ENCODE measurements around the gene SLC27A5. TPM values are rescaled to one million over a fixed set of nuclear protein-coding genes. Genes with fewer than 3 reads are reported as not detected.
A peak's percentile ranks its signal among the peaks of the same experiment; 100 is the strongest.
"Not testable (repeated sequence)": the region's sequence is repeated elsewhere in the genome, so short reads cannot be mapped to it uniquely, and the experiment has no call there.

Gene SLC27A5
- total RNA-seq, 1 experiment from 2014 or later = 1.2 TPM

DNA sequence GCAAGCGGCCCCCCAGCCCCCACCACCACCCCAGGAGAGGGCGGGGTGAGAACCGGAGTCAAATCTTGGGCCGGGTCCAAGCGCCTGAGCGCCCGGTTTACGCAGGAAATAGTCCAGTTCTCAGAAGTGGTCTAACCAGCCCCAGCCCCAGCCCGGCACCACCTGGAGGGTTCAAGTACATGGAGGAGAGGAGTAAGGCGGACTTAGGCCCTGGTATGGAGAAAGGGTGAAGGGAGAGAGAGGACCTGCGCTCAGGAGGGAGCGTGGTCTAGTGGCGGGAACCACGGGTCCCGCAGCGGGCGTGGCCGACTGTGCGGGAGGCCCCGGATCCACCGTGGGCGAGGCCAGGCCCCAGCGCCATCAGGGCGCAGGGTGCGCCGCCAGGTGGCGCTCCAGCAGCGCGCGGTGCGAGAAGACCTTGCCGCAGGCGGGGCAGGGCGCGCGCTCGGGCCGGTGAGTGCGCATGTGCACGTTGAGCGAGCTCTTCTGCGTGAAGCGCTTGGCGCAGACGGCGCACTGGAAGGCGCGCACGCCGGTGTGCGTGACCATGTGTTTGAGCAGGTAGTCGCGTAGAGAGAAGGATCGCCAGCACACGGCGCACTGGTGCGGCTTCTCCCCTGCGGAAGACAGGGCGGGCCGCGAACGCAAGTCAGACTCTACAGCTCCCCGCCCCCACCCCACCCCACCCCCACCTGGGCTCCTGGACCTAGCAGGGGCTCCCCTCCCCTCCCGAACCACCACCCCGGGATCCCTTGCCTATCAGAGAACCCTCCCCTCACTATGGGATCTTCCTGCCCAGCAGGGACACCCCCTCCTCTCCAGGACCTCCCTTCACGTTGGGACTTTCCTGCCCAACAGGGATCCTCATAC, 2.1 kb upstream of the SLC27A5 start:
- Histone ChIP-seq H3K4me2 (ENCODE audit: low read depth, low read length, poor library complexity, severe bottlenecking) (peak overlapping the region; percentile 90), H2AFZ (ENCODE audit: low read length) (peak overlapping the region; percentile 51; the same call in 1 of the 2 replicates), H3K9me2 (replicated peaks; ENCODE audit: insufficient read depth, low read length) (no peaks in the 10 kb centered on the region), H3K36me3 (ENCODE audit: insufficient read depth, low read length) (no peaks in the 10 kb centered on the region), H3K27ac (ENCODE audit: low read length) (peak overlapping the region; percentile 73), H3K27me3 (ENCODE audit: low read length) (no peaks in the 10 kb centered on the region), H4K20me1 (ENCODE audit: insufficient read depth, low read depth, low read length) (no peaks in the 10 kb centered on the region), H3K9ac (ENCODE audit: low read length) (peak overlapping the region; percentile 97), H3K9me3 (ENCODE audit: low read length) (no peaks in the 10 kb centered on the region), H3K4me3 (ENCODE audit: low read length) (peak overlapping the region; percentile 88), H3K79me2 (ENCODE audit: low read length) (peaks cover 21% of the 10 kb centered on the region), H3K4me1 (ENCODE audit: low read length) (peaks cover 30% of the 10 kb centered on the region)
- peak; percentile 100 for DNase-seq

DNA sequence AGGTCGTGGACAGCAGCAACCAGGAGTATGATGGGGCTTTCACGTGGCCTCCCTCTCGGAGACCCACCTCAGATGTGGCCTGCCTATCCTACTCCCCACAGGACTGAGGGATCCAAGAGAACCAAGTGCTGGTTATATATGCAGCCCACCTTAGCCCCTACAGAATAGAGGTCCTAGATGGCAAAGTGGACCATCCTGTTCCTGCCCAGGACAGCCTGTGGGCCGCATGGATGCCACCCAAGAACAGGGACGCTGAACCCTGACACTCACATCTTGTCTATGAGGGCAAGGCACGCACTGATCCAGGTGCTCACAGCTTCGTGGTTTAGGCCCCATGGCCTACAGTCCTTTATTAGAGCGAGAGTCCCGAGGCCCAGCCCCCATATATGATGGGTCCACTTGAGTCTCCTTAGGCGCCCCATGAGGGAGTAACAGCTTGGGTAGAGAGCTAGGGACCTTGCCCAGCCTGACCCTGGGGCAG, 1.5 kb upstream of the SLC27A5 start:
- peak overlapping the region; percentile 88; the same call in 1 of the 2 replicates for H3K4me3 ChIP-seq (ENCODE audit: low read length)
- peak overlapping the region; percentile 97 for H3K9ac ChIP-seq (ENCODE audit: low read length)
- peak overlapping the region; percentile 90 for H3K4me2 ChIP-seq (ENCODE audit: low read depth, low read length, poor library complexity, severe bottlenecking)
- H4K20me1 ChIP-seq (ENCODE audit: insufficient read depth, low read depth, low read length) = no peaks in the 10 kb centered on the region
- H3K27me3 ChIP-seq (ENCODE audit: low read length) = no peaks in the 10 kb centered on the region
- peaks cover 21% of the 10 kb centered on the region for H3K79me2 ChIP-seq (ENCODE audit: low read length)
- no peaks in the 10 kb centered on the region for H3K9me3 ChIP-seq (ENCODE audit: low read length)
- no peak for DNase-seq
- no peaks in the 10 kb centered on the region for H3K36me3 ChIP-seq (ENCODE audit: insufficient read depth, low read length)
- H2AFZ ChIP-seq (ENCODE audit: low read length) = no peak overlapping the region; the same call in 1 of the 2 replicates
- no peak overlapping the region for H3K27ac ChIP-seq (ENCODE audit: low read length)
- peaks cover 25% of the 10 kb centered on the region for H3K4me1 ChIP-seq (ENCODE audit: low read length)
- H3K9me2 ChIP-seq (replicated peaks; ENCODE audit: insufficient read depth, low read length) = no peaks in the 10 kb centered on the region

DNA sequence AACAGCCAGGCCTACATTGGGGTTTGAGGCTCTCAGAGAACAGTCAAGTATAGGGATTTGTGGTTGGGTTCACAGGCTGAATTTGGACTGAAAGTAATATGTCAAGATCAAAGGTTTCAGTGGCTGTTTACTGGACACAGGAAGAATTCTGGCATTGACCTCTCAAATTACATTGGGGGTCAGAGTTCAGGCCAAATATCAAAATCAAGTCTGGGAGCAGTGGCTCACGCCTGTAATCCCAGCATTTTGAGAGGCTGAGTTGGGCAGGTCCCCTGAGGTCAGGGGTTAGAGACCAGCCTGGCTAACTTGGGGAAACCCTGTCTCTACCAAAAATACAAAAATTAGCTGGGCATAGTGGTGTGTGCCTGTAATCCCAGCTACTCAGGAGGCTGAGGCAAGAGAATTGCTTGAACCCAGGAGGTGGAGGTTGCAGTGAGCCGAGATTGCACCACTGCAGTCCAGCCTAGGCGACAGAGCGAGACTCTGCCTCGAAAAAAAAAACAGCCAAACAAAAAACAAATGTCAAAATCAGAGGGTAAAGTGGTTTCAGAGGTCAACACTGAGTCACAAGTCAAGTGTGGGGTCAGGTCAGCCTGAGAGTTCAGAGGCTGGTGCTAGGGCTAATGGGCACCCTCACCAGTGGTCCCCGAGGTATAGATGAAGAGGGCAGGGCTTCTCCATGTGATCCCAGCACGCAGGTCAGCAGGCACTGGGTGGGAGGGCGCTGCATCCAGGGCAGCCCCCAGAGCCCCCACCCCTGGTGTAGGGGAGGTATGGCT, 1.5 kb downstream of the SLC27A5 start:
- Histone ChIP-seq H3K27ac (ENCODE audit: low read length) (no peak overlapping the region), H2AFZ (ENCODE audit: low read length) (no peak overlapping the region), H3K79me2 (ENCODE audit: low read length) (peaks cover 11% of the 10 kb centered on the region), H3K9me3 (ENCODE audit: low read length) (peaks cover 4% of the 10 kb centered on the region; the same call in 1 of the 2 replicates), H3K36me3 (ENCODE audit: insufficient read depth, low read length) (no peaks in the 10 kb centered on the region), H3K27me3 (ENCODE audit: low read length) (no peaks in the 10 kb centered on the region), H3K4me1 (ENCODE audit: low read length) (peaks cover 14% of the 10 kb centered on the region), H3K9ac (ENCODE audit: low read length) (no peak overlapping the region), H3K4me3 (ENCODE audit: low read length) (no peak overlapping the region), H4K20me1 (ENCODE audit: insufficient read depth, low read depth, low read length) (no peaks in the 10 kb centered on the region), H3K4me2 (ENCODE audit: low read depth, low read length, poor library complexity, severe bottlenecking) (no peak overlapping the region), H3K9me2 (replicated peaks; ENCODE audit: insufficient read depth, low read length) (no peaks in the 10 kb centered on the region)
- DNase-seq = no peak

DNA sequence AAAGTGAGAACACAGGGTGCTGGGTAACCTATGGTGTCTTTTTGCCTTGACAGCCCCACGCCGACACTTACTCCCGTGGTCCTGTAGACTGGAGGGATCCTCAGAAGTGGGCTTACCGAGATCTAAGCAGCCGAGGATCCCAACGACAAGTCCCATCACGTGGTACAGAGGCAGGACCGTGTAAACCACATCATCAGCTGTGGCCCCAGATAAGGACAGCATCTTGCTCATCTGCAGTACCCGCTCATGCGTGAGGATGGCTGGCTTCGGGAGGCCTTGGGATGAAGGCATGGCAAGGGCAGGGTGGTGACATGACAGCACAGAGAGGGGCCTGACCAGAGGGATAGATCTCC, 2.1 kb downstream of the SLC27A5 start:
- Histone ChIP-seq H3K9me3 (ENCODE audit: low read length) (peaks cover 4% of the 10 kb centered on the region; the same call in 1 of the 2 replicates), H3K4me3 (ENCODE audit: low read length) (no peak overlapping the region), H3K36me3 (ENCODE audit: insufficient read depth, low read length) (no peaks in the 10 kb centered on the region), H2AFZ (ENCODE audit: low read length) (no peak overlapping the region), H3K27me3 (ENCODE audit: low read length) (no peaks in the 10 kb centered on the region), H3K9ac (ENCODE audit: low read length) (no peak overlapping the region), H3K27ac (ENCODE audit: low read length) (no peak overlapping the region), H3K9me2 (replicated peaks; ENCODE audit: insufficient read depth, low read length) (no peaks in the 10 kb centered on the region), H3K4me1 (ENCODE audit: low read length) (peaks cover 8% of the 10 kb centered on the region), H4K20me1 (ENCODE audit: insufficient read depth, low read depth, low read length) (no peaks in the 10 kb centered on the region), H3K79me2 (ENCODE audit: low read length) (peaks cover 5% of the 10 kb centered on the region), H3K4me2 (ENCODE audit: low read depth, low read length, poor library complexity, severe bottlenecking) (no peak overlapping the region)
- DNase-seq = no peak

DNA sequence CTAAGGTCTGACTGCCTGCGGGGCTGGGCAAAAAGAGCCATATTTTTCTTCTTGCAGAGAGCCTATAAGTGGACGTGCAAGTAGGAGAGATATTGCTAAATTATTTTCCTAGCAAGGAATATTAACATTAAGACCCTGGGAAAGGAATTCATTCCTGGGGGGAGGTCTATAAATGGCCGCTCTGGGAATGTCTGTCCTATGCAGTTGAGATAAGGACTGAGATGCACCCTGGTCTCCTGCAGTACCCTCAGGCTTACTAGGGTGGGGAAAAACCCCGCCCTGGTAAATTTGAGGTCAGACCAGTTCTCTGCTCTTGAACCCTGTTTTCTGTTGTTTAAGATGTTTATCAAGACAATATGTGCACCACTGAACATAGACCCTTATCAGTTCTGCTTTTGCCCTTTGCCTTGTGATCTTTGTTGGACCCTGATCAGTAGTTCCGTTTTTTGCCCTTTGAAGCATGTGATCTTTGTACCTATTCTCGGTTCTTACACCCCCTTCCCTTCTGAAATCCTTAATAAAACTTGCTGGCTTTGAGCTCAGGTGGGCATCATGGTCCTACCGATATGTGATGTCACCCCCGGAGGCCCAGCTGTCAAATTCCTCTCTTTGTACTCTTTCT, 4.1 kb downstream of the SLC27A5 start:
- not testable (repeated sequence) for H3K9ac ChIP-seq (ENCODE audit: low read length); H2AFZ ChIP-seq (ENCODE audit: low read length); H3K36me3 ChIP-seq (ENCODE audit: insufficient read depth, low read length); H3K27ac ChIP-seq (ENCODE audit: low read length); H3K27me3 ChIP-seq (ENCODE audit: low read length); H3K4me3 ChIP-seq (ENCODE audit: low read length); H3K9me3 ChIP-seq (ENCODE audit: low read length); H3K4me1 ChIP-seq (ENCODE audit: low read length); H3K4me2 ChIP-seq (ENCODE audit: low read depth, low read length, poor library complexity, severe bottlenecking); H4K20me1 ChIP-seq (ENCODE audit: insufficient read depth, low read depth, low read length); H3K79me2 ChIP-seq (ENCODE audit: low read length); H3K9me2 ChIP-seq (replicated peaks; ENCODE audit: insufficient read depth, low read length)
- peak; percentile 40 for DNase-seq

DNA sequence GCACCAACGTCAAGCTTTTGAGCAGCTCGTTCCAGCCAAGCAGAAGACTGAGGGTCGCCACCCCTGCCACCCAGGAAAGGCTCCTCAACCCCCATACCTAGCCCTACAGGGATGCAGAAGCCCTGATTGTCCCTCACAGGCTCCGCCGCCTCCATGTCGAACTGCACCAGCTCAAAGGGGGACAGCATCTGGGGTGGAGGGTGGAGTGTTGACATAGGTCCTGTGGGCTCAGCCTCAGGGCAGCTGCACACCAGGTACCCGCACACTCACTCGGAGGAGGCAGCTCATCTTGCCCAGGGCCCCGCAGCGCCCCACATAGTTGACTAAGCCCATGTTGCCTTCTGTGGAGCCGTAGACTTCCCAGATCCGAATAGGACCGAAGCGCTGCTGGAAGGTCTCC, 11.6 kb downstream of the SLC27A5 start:
- Histone ChIP-seq H3K4me3 (ENCODE audit: low read length) (no peak overlapping the region), H4K20me1 (ENCODE audit: insufficient read depth, low read depth, low read length) (no peaks in the 10 kb centered on the region), H2AFZ (ENCODE audit: low read length) (no peak overlapping the region), H3K4me2 (ENCODE audit: low read depth, low read length, poor library complexity, severe bottlenecking) (no peak overlapping the region), H3K9me3 (ENCODE audit: low read length) (no peaks in the 10 kb centered on the region), H3K36me3 (ENCODE audit: insufficient read depth, low read length) (no peaks in the 10 kb centered on the region), H3K27ac (ENCODE audit: low read length) (no peak overlapping the region), H3K4me1 (ENCODE audit: low read length) (peaks cover 4% of the 10 kb centered on the region; the same call in 1 of the 2 replicates), H3K9ac (ENCODE audit: low read length) (no peak overlapping the region), H3K9me2 (replicated peaks; ENCODE audit: insufficient read depth, low read length) (no peaks in the 10 kb centered on the region), H3K79me2 (ENCODE audit: low read length) (no peaks in the 10 kb centered on the region), H3K27me3 (ENCODE audit: low read length) (no peaks in the 10 kb centered on the region)
- no peak for DNase-seq

DNA sequence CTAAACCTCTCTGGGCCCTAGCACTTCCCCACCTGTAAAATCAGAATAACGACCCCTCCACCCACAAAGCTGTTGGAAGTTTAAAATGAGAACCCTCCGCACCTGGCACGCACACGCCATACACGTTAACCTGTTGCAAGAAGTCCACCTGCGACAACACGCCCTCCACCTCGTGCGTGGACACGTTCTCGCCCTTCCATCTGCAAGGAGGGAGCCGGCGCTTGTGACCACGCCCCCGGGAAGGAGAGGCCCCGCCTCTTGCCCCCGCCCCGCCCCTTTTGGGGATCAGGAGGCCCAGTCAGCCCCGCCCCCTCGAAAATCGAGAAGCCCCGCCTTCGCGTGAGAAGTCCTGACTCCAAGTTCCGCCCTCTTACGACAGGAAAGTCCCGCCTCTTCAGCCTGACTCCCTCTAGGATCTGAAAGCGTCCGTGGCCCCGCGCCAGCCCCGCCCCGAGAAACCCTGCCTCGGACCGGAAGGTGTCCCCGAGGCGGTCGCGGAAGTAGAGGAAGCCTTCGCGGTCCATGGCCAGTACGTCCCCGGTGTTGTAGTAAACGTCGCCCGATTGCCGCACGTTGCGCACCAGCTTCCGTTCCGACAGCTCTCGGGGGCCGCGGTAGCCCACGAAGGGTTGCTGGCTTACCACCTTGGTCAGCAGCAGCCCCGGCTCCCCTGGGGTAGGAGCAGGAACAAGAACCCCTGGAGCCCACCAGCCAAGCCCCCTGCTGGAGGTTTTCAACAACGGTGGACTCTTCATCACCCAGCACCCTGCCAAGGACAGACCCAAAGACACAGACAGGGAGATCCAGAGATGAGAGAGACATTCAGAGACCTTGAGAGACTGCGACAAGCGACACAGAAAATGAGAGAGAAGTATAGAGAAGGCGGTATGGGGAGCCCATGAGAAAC, 12.5 kb downstream of the SLC27A5 start:
- H3K9me3 ChIP-seq (ENCODE audit: low read length) = no peaks in the 10 kb centered on the region
- no peaks in the 10 kb centered on the region for H3K79me2 ChIP-seq (ENCODE audit: low read length)
- H3K4me1 ChIP-seq (ENCODE audit: low read length) = peaks cover 4% of the 10 kb centered on the region; the same call in 1 of the 2 replicates
- H2AFZ ChIP-seq (ENCODE audit: low read length) = peak overlapping the region; percentile 60; the same call in 1 of the 2 replicates
- H3K9ac ChIP-seq (ENCODE audit: low read length) = peak overlapping the region; percentile 29
- no peak overlapping the region for H3K27ac ChIP-seq (ENCODE audit: low read length)
- H3K36me3 ChIP-seq (ENCODE audit: insufficient read depth, low read length) = no peaks in the 10 kb centered on the region
- H3K4me2 ChIP-seq (ENCODE audit: low read depth, low read length, poor library complexity, severe bottlenecking) = peak overlapping the region; percentile 38
- H4K20me1 ChIP-seq (ENCODE audit: insufficient read depth, low read depth, low read length) = no peaks in the 10 kb centered on the region
- peak; percentile 92 for DNase-seq
- H3K27me3 ChIP-seq (ENCODE audit: low read length) = no peaks in the 10 kb centered on the region
- no peaks in the 10 kb centered on the region for H3K9me2 ChIP-seq (replicated peaks; ENCODE audit: insufficient read depth, low read length)
- peak overlapping the region; percentile 36; the same call in 1 of the 2 replicates for H3K4me3 ChIP-seq (ENCODE audit: low read length)
